ENCODE results near the gene KIF2B.
"Not testable (repeated sequence)": the region's sequence is repeated elsewhere in the genome, so short reads cannot be mapped to it uniquely, and the experiment has no call there.

Gene KIF2B

DNA sequence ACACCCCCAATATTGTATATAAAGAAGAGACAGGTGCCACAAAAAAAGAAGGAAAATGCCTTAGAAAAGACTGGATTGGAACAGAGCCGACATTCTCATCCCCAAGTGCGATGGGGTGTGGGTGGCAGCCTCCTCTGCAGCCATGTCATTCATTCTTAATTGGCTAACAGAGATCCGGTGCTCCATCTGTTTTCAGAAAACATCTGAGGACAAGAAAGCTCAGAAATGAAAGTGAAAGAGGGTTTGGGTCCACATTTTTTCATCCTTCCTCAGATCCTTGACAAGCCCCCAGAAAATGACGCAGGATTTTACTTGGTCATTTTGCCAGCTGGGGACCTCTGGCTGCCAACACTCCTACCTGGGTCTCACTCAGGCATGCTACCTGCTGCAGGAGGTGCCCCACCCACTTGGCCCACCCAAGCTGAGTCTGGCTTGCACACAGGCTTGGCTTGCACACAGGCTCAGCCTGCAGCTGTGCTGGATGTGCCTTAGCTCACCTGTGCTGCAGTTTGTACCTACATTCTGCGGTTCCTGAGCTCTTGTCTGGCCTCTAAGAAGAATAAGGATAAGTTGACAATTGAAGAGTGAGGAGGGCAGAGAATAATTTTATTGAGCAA, 21.9 kb downstream of the KIF2B start:
- TF ChIP-seq, protein P1, sequence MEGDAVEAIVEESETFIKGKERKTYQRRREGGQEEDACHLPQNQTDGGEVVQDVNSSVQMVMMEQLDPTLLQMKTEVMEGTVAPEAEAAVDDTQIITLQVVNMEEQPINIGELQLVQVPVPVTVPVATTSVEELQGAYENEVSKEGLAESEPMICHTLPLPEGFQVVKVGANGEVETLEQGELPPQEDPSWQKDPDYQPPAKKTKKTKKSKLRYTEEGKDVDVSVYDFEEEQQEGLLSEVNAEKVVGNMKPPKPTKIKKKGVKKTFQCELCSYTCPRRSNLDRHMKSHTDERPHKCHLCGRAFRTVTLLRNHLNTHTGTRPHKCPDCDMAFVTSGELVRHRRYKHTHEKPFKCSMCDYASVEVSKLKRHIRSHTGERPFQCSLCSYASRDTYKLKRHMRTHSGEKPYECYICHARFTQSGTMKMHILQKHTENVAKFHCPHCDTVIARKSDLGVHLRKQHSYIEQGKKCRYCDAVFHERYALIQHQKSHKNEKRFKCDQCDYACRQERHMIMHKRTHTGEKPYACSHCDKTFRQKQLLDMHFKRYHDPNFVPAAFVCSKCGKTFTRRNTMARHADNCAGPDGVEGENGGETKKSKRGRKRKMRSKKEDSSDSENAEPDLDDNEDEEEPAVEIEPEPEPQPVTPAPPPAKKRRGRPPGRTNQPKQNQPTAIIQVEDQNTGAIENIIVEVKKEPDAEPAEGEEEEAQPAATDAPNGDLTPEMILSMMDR (IDR thresholded peaks at IDR 0.05) = no peak
- Histone ChIP-seq H3K4me3 (ENCODE audit: low read depth in 1 of 2, low read length in 1 of 2) (no peak overlapping the region), H3K27ac (no peak overlapping the region), H3K36me3 (no peaks in the 10 kb centered on the region), H3K9me3 (no peaks in the 10 kb centered on the region), H3K27me3 (no peaks in the 10 kb centered on the region), H3K4me1 (ENCODE audit: control insufficient read depth in 1 of 2, insufficient read depth in 1 of 2, low read depth in 1 of 2, low read length in 1 of 2) (no peaks in the 10 kb centered on the region)

DNA sequence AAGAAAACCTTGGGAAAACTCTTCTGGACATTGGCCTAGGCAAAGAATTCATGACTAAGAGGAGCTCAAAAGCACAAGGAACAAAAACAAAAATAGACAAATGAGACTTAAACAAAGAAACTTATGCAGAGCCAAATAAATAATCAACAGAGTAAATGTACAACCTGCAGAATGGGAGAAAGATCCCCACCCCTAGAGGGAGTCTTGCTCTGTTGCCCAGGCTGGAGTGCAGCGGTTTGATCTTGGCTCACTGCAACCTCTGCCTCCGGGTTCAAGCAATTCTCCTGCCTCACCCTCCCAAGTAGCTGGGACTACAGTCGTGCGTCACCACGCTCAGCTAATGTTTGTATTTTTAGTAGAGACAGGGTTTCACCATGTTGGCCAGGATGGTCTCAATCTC, 48.4 kb downstream of the KIF2B start:
- H3K4me3 ChIP-seq (ENCODE audit: low read depth in 1 of 2, low read length in 1 of 2); H3K36me3 ChIP-seq; H3K27me3 ChIP-seq; H3K4me1 ChIP-seq (ENCODE audit: control insufficient read depth in 1 of 2, insufficient read depth in 1 of 2, low read depth in 1 of 2, low read length in 1 of 2); H3K27ac ChIP-seq; H3K9me3 ChIP-seq: not testable (repeated sequence)
